Panc1 (cell line): ENCODE measurements around the gene JAZF1. TPM values are rescaled to one million over a fixed set of nuclear protein-coding genes. Genes with fewer than 3 reads are reported as not detected.

ENCODE experiments used
- ATAC-seq: fragments of 200-7000 bp; cut with Tn5 transposase; 2 replicates; pipeline ENCODE4 v1.9.1; 2020; ENCODE audit warnings: mild to moderate bottlenecking, moderate library complexity
- BruUV-seq: library from RNA; stranded (reverse); fragments of 400-500 nt; replicated peaks from 2 replicates; lab custom pipeline; 2021; lab: Mats Ljungman, UMichigan
- CTCF ChIA-PET: fragments of 300-600 bp; sonication (Branson Sonifier 250); formaldehyde crosslinking; loops from one replicate; lab custom pipeline; 2022; ENCODE audit warnings: antibody characterized with exemption; lab: Charles Lee
- POLR2A ChIA-PET: fragments of 300-600 bp; sonication (Branson Sonifier 250); formaldehyde crosslinking; loops from one replicate; lab custom pipeline; 2022; ENCODE audit warnings: antibody characterized with exemption; lab: Charles Lee
- DNase-seq: peaks from one replicate; pipeline ENCODE4 v3.0.0-alpha.2; 2010; ENCODE audit warnings: low read depth, low spot score
- H3K27ac ChIP-seq: 2 replicates; pipeline ENCODE4 v1.5.1; 2011; ENCODE audit warnings: mild to moderate bottlenecking, low read length, inconsistent platforms
- H3K27me3 ChIP-seq: fragments of 200-500 bp; sonication (Bioruptor generic); 2 replicates; pipeline ENCODE4 v1.6.0; 2014; ENCODE audit warnings: low read length, inconsistent platforms; ENCODE audit not compliant: control insufficient read depth, insufficient read depth
- H3K36me3 ChIP-seq: fragments of 200-500 bp; sonication (Bioruptor generic); 2 replicates; pipeline ENCODE4 v1.5.1; 2014; ENCODE audit warnings: inconsistent platforms, mild to moderate bottlenecking, low read length, moderate library complexity; ENCODE audit not compliant: control insufficient read depth, insufficient read depth
- H3K4me1 ChIP-seq: 2 replicates; pipeline ENCODE4 v1.5.1; 2011; ENCODE audit warnings: inconsistent platforms, mild to moderate bottlenecking, low read length, moderate library complexity; ENCODE audit not compliant: control insufficient read depth, insufficient read depth
- H3K4me3 ChIP-seq, 2 experiments: 2 replicates each; pipeline ENCODE4 v1.5.1; 2011 to 2012; ENCODE audit warnings: low read depth in 2 of 2, low read length in 2 of 2, mild to moderate bottlenecking in 2 of 2, inconsistent platforms in 1 of 2, moderate library complexity in 1 of 2
- H3K9me3 ChIP-seq: fragments of 200-500 bp; sonication (Bioruptor generic); 2 replicates; pipeline ENCODE4 v1.5.1; 2014; ENCODE audit warnings: low read depth, mild to moderate bottlenecking, inconsistent platforms, low read length, moderate library complexity; ENCODE audit not compliant: control insufficient read depth, insufficient read depth
- POLR2AphosphoS5 ChIP-seq: IDR thresholded peaks from 2 replicates; pipeline ENCODE4 v1.6.1; 2012; ENCODE audit warnings: mild to moderate bottlenecking, low read depth, low read length, moderate library complexity
- SIN3A ChIP-seq: IDR thresholded peaks from 2 replicates; pipeline ENCODE4 v1.6.1; 2012; ENCODE audit warnings: low read depth, mild to moderate bottlenecking, low read length, moderate library complexity, borderline replicate concordance; ENCODE audit not compliant: insufficient read depth
- TCF7L2 ChIP-seq: IDR thresholded peaks from 2 replicates; pipeline ENCODE4 v1.6.1; 2011; ENCODE audit warnings: mild to moderate bottlenecking, low read depth, low read length, inconsistent platforms
- in situ Hi-C: cut with HindIII; loops from 2 replicates; pipeline ENCODE4 v1.10.0; 2016; ENCODE audit warnings: low sequenced_read_pairs, low pct_unique_long_range_greater_than_20kb
- intact Hi-C: fragments of 100-400 bp; cut with micrococcal nuclease; formaldehyde crosslinking; loops from one replicate; pipeline ENCODE4 v1.10.0; 2022; ENCODE audit not compliant: unreplicated experiment
- total RNA-seq: library from RNA; stranded (reverse); gene quantifications from one replicate; pipeline ENCODE4 v1.2.1, GENCODE V29; 2021; ENCODE audit not compliant: unreplicated experiment
- TF ChIP-seq, protein P1 (sequence below), 2 experiments: IDR thresholded peaks; 2 replicates each; pipeline ENCODE4 v1.6.1; 2011 to 2012; ENCODE audit warnings: low read depth in 2 of 2, control low read depth in 1 of 2, low read length in 1 of 2, mild to moderate bottlenecking in 1 of 2, moderate library complexity in 1 of 2; ENCODE audit not compliant: insufficient read depth in 1 of 2
- TF ChIP-seq, protein P2 (sequence below): fragments of 450-650 bp; IDR thresholded peaks from 2 replicates; pipeline ENCODE4 v1.5.1; 2017; ENCODE audit warnings: mild to moderate bottlenecking

The JAZF1 gene
- total RNA-seq, 1 experiment from 2014 or later, result 8.8 TPM

DNA sequence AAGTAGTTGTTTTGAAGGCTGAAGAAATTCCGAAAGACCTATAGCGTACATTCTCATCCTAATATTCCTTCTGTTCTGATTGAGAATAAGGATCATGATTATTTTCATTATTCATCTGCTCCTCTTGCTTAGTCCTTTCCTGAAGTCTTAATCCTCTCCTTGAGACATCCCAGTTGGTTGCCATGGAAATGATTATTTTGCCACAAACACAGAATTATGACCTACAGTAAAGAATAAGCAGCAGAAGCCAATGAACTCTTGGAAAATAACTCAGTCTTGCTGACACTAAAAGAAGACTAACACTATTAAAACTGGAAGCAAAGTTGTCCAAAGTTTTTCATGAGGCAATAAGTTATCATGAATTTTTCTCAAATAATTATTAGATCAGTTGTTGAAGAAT lies 47.8 kb upstream of the JAZF1 start:
- no peak overlapping the region for H3K4me3 ChIP-seq
- DNase-seq (no peak), ATAC-seq (no peak)
- in situ Hi-C loops (no loop called here), intact Hi-C loops (no loop called here)
- ChIA-PET CTCF (no interaction called here), POLR2A (no interaction called here)
- H3K27ac ChIP-seq, result no peak overlapping the region
- H3K9me3 ChIP-seq, result no peaks in the 10 kb centered on the region
- H3K27me3 ChIP-seq, result peaks cover 9% of the 10 kb centered on the region; the same call in 1 of the 2 replicates
- H3K4me1 ChIP-seq, result no peaks in the 10 kb centered on the region
- TF ChIP-seq SIN3A, result no peak
- TF ChIP-seq, protein P1, sequence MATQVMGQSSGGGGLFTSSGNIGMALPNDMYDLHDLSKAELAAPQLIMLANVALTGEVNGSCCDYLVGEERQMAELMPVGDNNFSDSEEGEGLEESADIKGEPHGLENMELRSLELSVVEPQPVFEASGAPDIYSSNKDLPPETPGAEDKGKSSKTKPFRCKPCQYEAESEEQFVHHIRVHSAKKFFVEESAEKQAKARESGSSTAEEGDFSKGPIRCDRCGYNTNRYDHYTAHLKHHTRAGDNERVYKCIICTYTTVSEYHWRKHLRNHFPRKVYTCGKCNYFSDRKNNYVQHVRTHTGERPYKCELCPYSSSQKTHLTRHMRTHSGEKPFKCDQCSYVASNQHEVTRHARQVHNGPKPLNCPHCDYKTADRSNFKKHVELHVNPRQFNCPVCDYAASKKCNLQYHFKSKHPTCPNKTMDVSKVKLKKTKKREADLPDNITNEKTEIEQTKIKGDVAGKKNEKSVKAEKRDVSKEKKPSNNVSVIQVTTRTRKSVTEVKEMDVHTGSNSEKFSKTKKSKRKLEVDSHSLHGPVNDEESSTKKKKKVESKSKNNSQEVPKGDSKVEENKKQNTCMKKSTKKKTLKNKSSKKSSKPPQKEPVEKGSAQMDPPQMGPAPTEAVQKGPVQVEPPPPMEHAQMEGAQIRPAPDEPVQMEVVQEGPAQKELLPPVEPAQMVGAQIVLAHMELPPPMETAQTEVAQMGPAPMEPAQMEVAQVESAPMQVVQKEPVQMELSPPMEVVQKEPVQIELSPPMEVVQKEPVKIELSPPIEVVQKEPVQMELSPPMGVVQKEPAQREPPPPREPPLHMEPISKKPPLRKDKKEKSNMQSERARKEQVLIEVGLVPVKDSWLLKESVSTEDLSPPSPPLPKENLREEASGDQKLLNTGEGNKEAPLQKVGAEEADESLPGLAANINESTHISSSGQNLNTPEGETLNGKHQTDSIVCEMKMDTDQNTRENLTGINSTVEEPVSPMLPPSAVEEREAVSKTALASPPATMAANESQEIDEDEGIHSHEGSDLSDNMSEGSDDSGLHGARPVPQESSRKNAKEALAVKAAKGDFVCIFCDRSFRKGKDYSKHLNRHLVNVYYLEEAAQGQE (IDR thresholded peaks at IDR 0.05; ENCODE audit: insufficient read depth in 1 of 2, low read depth in 2 of 2, low read length in 1 of 2), result no peak
- TF ChIP-seq POLR2AphosphoS5, result no peak
- no peak for TF ChIP-seq TCF7L2
- TF ChIP-seq, protein P2, sequence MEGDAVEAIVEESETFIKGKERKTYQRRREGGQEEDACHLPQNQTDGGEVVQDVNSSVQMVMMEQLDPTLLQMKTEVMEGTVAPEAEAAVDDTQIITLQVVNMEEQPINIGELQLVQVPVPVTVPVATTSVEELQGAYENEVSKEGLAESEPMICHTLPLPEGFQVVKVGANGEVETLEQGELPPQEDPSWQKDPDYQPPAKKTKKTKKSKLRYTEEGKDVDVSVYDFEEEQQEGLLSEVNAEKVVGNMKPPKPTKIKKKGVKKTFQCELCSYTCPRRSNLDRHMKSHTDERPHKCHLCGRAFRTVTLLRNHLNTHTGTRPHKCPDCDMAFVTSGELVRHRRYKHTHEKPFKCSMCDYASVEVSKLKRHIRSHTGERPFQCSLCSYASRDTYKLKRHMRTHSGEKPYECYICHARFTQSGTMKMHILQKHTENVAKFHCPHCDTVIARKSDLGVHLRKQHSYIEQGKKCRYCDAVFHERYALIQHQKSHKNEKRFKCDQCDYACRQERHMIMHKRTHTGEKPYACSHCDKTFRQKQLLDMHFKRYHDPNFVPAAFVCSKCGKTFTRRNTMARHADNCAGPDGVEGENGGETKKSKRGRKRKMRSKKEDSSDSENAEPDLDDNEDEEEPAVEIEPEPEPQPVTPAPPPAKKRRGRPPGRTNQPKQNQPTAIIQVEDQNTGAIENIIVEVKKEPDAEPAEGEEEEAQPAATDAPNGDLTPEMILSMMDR, result no peak
- BruUV-seq, result no TSS peak
- no peaks in the 10 kb centered on the region for H3K36me3 ChIP-seq

DNA sequence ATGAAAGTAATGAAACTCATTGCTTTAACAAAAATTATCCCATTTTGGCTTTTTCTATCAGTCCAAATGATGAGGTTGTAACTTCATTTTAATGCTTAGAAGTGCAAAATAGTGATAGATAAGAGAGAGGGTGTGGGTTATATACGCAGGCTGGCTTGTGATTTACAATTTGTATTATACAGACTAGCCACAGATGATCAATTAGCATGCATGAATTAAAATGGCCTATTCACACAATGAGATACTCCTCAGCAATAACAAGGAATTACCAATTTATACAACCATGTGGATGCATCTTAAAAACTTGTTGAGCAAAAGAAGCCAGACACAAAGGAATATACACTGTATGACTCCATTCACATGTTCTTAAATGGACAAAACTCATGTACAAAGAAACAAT lies 45.4 kb upstream of the JAZF1 start:
- no TSS peak for BruUV-seq
- TF ChIP-seq POLR2AphosphoS5, result no peak
- TF ChIP-seq, protein P1 (IDR thresholded peaks at IDR 0.05; ENCODE audit: insufficient read depth in 1 of 2, low read depth in 2 of 2, low read length in 1 of 2), result no peak
- TF ChIP-seq, protein P2, result no peak
- no peak for TF ChIP-seq SIN3A
- TF ChIP-seq TCF7L2, result no peak
- H3K36me3 ChIP-seq, result no peaks in the 10 kb centered on the region
- intact Hi-C loops, result no loop called here
- H3K4me1 ChIP-seq, result no peaks in the 10 kb centered on the region
- ChIA-PET CTCF (no interaction called here), POLR2A (no interaction called here)
- H3K4me3 ChIP-seq, result no peak overlapping the region
- H3K27me3 ChIP-seq, result peaks cover 11% of the 10 kb centered on the region; the same call in 1 of the 2 replicates
- ATAC-seq, result no peak
- in situ Hi-C loops, result no loop called here
- DNase-seq, result no peak
- H3K9me3 ChIP-seq, result no peaks in the 10 kb centered on the region
- H3K27ac ChIP-seq, result no peak overlapping the region
